GM18951 (cell line): ENCODE data around the gene TMEM38B.
"Not testable (repeated sequence)": the region's sequence is repeated elsewhere in the genome, so short reads cannot be mapped to it uniquely, and the experiment has no call there.

Source experiments
- POLR2A ChIP-seq: IDR thresholded peaks from 4 replicates; pipeline ENCODE4 v1.6.1; 2011; ENCODE audit warnings: mild to moderate bottlenecking; ENCODE audit not compliant: insufficient read length, insufficient read depth; ENCODE audit errors: extremely low read depth
- in situ Hi-C: fragments of 300-500 bp; cut with MboI; formaldehyde crosslinking; loops from one replicate; pipeline ENCODE4 v1.12.0; 2022; ENCODE audit warnings: low sequenced_read_pairs, mixed read lengths, inconsistent platforms; ENCODE audit not compliant: unreplicated experiment

The TMEM38B gene

DNA sequence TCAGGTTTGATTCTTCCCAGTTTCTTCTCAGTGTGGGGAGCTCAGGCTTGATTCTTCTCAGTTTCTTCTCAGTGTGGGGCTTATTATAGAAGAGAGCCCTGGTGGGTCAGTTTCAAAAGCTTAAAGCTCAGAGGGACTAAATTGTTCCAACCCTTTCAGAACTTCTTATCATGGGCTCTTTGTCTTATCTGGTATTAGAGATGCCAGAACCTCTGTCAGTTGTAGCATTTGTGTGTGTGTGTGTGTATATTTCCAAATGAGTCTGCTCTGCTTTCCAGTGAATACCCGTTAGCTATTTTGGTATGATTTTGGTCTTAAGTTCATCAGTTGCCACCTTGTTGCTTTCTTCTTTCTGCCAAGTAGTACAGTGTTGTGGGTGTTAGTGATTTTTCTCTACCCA is 21.8 kb downstream of the TMEM38B start:
- TF ChIP-seq POLR2A: no peak
- in situ Hi-C loops: loop anchor here (10.0 to 25.0 kb wide), 2 partner anchors 111 to 279 kb away; partner anchors contain the start of gene FSD1L

DNA sequence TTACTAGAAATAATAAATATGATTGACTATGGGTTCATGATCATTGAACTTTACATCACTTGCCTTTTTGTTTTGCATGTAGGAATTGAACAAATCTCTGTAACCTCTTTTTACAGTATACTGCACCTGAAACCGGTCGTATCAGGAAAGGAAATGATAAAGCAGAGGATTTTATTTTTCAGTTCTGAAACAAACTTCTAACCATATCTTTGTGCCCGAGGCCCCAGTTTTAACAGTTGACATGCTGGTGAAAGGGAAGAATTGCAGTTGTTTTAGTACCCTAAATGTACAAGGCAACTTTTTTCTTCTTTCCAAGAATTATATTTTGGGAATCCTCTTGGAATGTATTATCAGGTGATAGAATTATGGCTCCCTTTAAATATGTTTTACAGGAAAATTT is 27.8 kb downstream of the TMEM38B start:
- no peak for TF ChIP-seq POLR2A
- in situ Hi-C loops: loop anchor here (25.0 kb wide), 1 partner anchor 285 kb away; the partner anchor contains the start of gene FSD1L

DNA sequence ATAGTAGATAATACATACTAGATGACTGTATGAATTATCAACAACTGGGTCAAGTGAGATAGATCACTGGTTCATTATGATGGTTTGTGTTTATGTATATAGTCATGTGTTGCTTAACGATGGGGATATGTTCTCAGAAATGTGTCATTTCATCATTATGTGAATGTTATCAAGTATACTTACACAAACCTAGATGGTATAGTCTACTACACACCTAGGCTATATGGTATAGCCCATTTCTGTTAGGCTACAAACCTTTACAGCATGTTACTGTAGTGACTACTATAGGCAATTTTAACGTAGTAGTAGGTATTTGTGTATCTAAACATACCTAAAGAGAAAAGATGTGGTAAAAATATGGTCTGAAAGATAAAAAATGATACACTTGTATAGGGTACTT is 31.0 kb downstream of the TMEM38B start:
- TF ChIP-seq POLR2A: no peak
- in situ Hi-C loops: no loop called here

DNA sequence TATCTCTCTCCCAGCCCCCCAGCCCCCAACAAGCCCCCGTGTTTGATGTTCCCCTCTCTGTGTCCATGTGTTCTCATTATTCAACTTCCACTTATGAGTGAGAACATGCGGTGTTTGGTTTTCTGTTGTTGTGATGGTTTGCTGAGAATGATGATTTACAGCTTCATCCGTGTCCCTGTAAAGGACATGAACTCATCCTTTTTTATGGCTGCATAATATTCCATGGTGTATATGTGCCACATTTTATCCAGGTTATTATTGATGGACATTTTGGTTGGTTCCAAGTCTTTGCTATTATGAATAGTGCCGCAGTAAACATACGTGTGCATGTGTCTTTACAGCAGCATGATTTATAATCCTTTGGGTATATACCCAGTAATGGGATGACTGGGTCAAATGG is 33.9 kb downstream of the TMEM38B start:
- in situ Hi-C loops: not testable (repeated sequence)

DNA sequence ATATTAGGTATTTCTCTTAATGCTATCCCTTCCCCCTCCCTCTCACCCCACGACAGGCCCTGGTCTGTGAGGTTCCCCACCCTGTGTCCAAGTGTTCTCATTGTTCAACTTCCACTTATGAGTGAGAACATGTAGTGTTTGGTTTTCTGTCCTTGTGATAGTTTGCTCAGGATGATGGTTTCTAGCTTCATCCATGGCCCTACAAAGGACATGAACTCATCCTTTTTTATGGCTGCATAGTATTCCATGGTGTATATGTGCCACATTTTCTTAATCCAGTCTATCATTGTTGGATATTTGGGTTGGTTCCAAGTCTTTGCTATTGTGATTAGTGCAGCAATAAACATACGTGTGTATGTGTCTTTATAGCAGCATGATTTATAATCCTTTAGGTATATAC is 37.1 kb downstream of the TMEM38B start:
- in situ Hi-C loops: not testable (repeated sequence)

DNA sequence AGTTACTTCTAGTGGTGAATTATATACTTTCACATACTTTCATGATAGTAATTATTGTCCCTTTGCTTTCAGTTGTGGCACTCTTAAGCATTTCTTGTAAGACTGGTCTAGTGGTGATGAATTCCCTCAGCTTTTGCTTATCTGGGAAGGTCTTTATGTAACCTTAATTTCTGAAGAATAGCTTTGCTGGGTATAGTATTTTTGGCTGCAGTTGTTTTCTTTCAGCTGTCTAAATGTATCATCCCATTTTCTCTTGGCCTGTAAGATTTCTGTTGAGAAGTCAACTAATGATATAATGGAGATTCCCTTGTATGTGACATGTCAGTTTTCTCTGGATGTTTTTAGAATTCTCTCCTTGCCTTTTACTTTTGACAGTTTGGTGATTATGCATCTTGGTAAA is 41.0 kb downstream of the TMEM38B start:
- no peak for TF ChIP-seq POLR2A
- in situ Hi-C loops: no loop called here

DNA sequence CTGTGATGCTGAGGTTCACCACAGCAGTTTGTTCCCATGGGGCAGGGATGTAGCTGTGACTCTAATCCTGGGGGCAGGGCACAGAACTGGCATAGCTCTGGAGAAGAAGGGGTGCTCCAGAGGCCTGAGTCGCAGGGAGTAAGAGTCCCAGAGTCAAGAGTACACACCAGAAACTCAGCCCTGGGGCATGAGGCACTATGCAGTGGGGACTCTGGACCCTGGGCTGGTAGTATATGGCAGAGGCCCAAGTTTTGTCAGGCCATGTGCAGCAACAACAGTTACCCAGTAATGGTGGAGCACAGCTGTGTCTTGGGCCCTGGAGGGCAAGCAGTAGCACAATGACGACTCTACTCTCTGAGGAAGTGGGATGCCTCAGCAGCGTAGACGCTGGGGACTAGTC is 42.9 kb downstream of the TMEM38B start:
- no peak for TF ChIP-seq POLR2A
- in situ Hi-C loops: no loop called here

DNA sequence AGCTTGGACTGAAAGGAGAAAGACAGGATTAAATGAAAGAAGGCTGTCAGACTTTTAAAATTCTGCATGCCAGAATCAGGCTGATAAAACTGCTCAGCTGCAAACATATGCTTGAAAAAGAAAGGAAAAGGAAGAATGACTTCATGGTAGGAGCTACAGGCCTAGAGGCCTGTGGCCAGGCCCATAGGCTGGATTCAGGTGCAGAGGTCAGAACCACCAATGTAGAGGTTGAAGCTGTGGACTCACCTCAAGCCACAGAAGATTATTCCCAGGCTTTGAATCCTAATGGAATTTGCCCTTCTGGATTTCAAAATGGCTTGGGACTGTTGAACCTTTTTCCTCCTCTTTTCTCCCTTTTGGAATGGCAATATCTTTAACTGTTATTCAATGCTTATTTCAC is 47.7 kb downstream of the TMEM38B start:
- in situ Hi-C loops: no loop called here
- no peak for TF ChIP-seq POLR2A

DNA sequence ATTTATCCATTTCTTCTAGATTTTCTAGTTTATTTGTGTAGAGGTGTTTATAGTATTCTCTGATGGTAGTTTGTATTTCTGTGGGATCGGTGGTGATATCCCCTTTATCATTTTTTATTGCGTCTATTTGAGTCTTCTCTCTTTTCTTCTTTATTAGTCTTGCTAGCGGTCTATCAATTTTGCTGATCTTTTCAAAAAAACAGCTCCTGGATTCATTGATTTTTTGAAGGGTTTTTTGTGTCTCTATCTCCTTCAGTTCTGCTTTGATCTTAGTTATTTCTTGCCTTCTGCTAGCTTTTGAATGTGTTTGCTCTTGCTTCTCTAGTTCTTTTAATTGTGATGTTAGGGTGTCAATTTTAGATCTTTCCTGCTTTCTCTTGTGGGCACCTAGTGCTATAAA is 53.0 kb downstream of the TMEM38B start:
- in situ Hi-C loops: not testable (repeated sequence)

DNA sequence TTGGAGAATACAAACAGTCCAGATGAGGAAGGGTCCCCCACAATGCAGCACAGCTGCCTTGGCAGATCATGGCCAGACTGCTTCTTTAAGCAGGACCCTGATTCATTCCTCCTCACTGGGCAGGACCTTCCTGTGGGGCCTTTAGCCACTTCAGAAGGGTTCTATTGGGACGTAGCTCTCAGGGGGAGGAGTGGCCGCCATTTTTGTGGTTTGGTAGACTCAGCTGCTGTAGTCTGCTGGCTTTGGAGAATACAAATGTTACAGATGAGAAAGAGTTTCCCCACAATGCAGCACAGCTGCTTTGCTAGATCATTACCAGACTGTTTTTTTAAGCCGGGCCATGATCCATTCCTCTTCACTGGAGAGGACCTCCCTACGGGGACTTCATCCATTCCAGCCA is 57.4 kb downstream of the TMEM38B start:
- TF ChIP-seq POLR2A: no peak
- in situ Hi-C loops: no loop called here

DNA sequence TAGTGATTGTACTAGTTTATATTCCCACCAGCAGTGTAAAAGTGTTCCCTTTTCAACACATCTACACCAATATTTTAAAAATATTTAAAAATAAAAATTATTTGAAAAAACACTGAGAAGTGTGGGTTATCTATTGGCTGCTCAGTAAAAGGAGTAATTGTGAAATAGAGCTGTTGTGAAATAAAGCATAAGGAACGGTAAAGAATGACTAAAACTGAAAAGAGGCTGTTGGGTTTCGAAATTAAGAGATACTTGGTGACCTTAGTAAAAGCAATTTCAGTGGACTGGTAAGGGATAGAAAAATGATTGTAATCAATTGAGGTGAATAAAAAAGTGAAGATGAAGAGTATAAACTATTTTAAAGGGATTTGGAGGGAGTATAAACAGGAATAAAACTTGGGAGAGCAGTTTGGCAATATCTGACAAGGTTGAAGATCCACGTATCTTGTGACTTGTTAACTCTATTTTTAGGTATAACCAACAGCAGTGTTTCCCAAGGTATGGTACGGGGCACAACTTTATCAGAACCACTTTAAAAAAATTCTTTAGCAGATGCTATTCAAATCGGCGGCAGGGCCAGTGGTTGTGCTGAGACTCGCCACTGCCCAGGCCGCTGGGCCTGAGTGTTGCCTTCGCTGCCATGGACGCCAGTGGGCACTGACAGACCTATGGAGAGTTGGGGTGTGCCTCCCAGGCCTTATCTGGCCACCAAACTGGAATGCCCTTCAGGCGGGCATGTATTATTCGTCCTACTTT is 63.3 kb downstream of the TMEM38B start:
- no peak for TF ChIP-seq POLR2A
- in situ Hi-C loops: no loop called here

DNA sequence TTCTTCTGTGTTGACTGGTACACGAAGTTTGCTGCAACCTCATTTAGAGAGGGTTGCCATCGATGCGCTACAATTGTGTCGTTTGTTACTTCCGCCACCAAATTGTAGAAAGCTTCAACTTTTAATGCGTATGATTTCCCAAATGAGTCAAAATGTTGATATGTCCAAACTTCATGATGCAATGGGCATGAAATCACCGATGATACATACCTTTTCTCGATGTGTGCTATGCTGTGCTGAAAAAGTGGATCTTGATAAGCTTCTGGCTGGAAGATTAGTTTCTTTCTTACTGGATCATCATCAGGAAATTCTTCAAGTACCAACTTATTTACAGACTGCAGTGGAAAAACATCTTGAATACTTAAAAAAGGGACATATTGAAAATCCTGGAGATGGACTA is 65.7 kb downstream of the TMEM38B start:
- in situ Hi-C loops: no loop called here
- TF ChIP-seq POLR2A: no peak

DNA sequence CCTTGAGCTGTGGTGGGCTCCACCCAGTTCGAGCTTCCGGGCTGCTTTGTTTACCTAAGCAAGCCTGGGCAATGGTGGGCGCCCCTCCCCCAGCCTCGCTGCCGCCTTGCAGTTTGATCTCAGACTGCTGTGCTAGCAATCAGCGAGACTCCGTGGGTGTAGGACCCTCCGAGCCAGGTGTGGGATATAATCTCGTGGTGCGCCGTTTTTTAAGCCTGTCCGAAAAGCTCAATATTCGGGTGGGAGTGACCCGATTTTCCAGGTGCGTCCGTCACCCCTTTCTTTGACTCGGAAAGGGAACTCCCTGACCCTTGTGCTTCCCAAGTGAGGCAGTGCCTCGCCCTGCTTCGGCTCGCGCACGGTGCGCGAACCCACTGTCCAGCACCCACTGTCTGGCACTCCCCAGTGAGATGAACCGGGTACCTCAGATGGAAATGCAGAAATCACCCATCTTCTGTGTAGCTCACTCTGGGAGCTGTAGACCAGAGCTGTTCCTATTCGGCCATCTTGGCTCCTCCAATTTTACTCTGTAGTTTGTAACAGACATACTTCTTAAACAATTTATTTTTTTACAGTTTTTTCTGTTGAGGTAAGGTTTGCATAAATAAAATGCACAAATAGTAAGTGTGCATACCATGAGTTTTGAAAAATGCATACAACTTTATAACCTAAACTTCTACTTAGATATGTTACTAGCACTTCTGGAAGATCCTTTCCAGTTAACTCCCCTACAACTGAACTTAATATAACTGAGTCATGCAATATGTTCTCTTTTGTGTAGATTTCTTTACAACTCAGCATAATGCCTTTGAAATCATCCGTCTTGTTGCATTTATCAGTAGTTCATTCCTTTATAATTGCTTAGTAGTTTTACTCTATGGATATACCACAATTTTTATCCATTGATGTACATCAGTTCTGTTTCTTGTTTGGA is 88.5 kb downstream of the TMEM38B start:
- in situ Hi-C loops: not testable (repeated sequence)

DNA sequence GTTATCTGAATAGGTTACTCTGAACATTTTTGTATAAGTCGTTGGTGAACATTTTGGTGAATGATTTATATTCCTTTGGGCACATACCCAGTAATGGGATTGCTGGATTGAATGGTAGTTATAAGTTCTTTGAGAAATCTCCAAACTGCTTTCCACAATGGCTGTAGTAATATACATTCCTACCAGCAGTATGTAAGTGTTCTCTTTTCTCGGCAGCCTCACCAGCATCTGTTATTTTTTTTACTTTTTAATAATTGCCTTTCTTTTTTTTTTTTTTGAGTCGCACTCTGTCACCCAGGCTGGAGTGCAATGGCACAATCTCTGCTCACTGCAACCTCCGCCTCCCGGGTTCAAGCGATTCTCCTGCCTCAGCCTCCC is 89.1 kb downstream of the TMEM38B start:
- in situ Hi-C loops: not testable (repeated sequence)

DNA sequence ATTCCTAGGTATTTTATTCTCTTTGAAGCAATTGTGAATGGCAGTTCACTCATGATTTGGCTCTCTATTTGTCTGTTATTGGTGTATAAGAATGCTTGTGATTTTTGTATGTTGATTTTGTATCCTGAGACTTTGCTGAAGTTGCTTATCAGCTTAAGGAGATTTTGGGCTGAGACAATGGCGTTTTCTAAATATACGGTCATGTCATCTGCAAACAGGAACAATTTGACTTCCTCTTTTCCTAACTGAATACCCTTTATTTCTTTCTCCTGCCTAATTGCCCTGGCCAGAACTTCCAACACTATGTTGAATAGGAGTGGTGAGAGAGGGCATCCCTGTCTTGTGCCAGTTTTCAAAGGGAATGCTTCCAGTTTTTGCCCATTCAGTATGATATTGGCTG is 92.5 kb downstream of the TMEM38B start:
- in situ Hi-C loops: not testable (repeated sequence)
